SK-N-SH treated with all-trans-retinoic acid at 6 μM for 48 hours (cell line): ENCODE results near the gene GPALPP1.

ENCODE experiments used
- ARNTL ChIP-seq: fragments of 450-650 bp; formaldehyde crosslinking; IDR thresholded peaks from 2 replicates; pipeline ENCODE4 v1.5.0; 2020; ENCODE audit warnings: low read depth, mild to moderate bottlenecking, moderate library complexity, borderline replicate concordance
- CSDC2 ChIP-seq: fragments of 250-450 bp; sonication (Bioruptor Pico); IDR thresholded peaks from 2 replicates; pipeline ENCODE4 v1.5.0; 2020; ENCODE audit warnings: mild to moderate bottlenecking, moderate library complexity
- RARB ChIP-seq: fragments of 250-450 bp; sonication (Bioruptor Pico); IDR thresholded peaks from 2 replicates; pipeline ENCODE4 v1.8.0; 2021; ENCODE audit warnings: mild to moderate bottlenecking, moderate library complexity
- ZFP3 ChIP-seq: fragments of 250-450 bp; sonication (Bioruptor Pico); IDR thresholded peaks from 2 replicates; pipeline ENCODE4 v1.5.0; 2020; ENCODE audit warnings: mild to moderate bottlenecking, moderate library complexity
- ZFP30 ChIP-seq: fragments of 450-650 bp; formaldehyde crosslinking; IDR thresholded peaks from 2 replicates; pipeline ENCODE4 v1.5.0; 2022; ENCODE audit warnings: mild to moderate bottlenecking, moderate library complexity
- ZNF70 ChIP-seq: fragments of 450-650 bp; formaldehyde crosslinking; IDR thresholded peaks from 2 replicates; pipeline ENCODE4 v1.5.0; 2020; ENCODE audit warnings: mild to moderate bottlenecking, moderate library complexity
- TF ChIP-seq, protein P1 (sequence below): fragments of 250-450 bp; sonication (Bioruptor Pico); IDR thresholded peaks from 2 replicates; pipeline ENCODE4 v1.8.0; 2020; ENCODE audit warnings: mild to moderate bottlenecking, moderate library complexity, borderline replicate concordance

DNA sequence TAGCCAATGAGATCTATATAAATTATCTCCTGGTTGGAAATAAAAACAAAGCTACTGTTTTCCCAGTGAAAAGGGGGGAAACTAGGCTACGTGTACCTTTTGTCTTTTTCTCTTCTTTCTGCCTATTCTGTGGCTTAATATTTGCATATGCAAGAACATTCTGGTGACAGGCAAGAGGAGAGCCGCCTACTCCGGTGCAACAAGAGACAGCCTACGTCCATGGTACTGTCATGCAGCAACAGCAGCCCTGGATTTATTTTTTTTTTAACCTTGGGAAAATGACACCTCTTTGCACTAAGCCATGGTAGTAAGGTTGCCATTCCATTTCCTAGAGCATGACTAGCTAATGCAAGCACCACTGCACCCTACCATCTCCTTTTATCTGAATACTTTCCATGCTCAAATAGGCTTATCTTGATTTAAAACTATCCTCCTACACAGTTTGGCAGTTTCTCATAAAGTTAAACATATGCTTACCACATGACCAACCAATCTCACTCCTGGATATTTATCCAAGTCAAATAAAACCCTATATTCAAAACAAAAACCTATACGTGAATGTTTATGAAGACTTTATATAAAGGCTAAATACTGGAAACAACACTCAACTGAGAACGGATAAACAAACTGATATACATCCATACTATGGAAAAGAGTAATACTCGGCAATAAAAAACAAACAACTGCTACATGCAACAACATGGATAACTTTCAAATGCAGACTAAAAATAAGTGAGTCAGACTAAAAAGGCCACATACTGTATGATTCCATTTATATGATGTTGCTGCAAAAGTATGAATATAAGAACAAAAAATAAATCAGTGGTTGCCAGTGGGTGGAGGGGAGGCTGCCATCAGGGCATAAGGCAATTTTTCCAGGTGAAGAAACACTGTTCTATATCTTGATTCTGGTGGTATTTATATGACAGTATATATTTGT is 17.4 kb upstream of the GPALPP1 start:
- TF ChIP-seq CSDC2 (CRISPR knock-in tag): no peak
- TF ChIP-seq ARNTL: no peak
- TF ChIP-seq ZFP30 (CRISPR knock-in tag): no peak
- TF ChIP-seq ZNF70 (CRISPR knock-in tag): no peak
- TF ChIP-seq, protein P1, sequence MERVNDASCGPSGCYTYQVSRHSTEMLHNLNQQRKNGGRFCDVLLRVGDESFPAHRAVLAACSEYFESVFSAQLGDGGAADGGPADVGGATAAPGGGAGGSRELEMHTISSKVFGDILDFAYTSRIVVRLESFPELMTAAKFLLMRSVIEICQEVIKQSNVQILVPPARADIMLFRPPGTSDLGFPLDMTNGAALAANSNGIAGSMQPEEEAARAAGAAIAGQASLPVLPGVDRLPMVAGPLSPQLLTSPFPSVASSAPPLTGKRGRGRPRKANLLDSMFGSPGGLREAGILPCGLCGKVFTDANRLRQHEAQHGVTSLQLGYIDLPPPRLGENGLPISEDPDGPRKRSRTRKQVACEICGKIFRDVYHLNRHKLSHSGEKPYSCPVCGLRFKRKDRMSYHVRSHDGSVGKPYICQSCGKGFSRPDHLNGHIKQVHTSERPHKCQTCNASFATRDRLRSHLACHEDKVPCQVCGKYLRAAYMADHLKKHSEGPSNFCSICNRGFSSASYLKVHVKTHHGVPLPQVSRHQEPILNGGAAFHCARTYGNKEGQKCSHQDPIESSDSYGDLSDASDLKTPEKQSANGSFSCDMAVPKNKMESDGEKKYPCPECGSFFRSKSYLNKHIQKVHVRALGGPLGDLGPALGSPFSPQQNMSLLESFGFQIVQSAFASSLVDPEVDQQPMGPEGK (CRISPR knock-in tag): no peak
- TF ChIP-seq RARB: no peak
- no peak for TF ChIP-seq ZFP3
